Measurements from ENCODE around the gene PTH1R.
"Not testable (repeated sequence)": the region's sequence is repeated elsewhere in the genome, so short reads cannot be mapped to it uniquely, and the experiment has no call there.

Gene PTH1R

GRCh38 chr3:46901591-46902187 is 24.2 kb downstream of the PTH1R start:
- no peak for DNase-seq

- no peak for DNase-seq
Observed at GRCh38 chr3:46902188-46902631, 24.7 kb downstream of the PTH1R start.

- DNase-seq: no peak
Observed at GRCh38 chr3:46903341-46904302, 26.1 kb downstream of the PTH1R start.

GRCh38 chr3:46904303-46905212 is 27.0 kb downstream of the PTH1R start:
- no peak for DNase-seq

GRCh38 chr3:46905213-46905560 is 27.7 kb downstream of the PTH1R start:
- no peak for DNase-seq

GRCh38 chr3:46905661-46906451 is 28.3 kb downstream of the PTH1R start:
- DNase-seq: peak; percentile 36

GRCh38 chr3:46906471-46907058 is 29.0 kb downstream of the PTH1R start:
- DNase-seq: peak; percentile 44

- DNase-seq: peak; percentile 30
Observed at GRCh38 chr3:46907271-46907670, 29.8 kb downstream of the PTH1R start.

- DNase-seq: no peak
Observed at GRCh38 chr3:46907960-46908293, 30.4 kb downstream of the PTH1R start.

GRCh38 chr3:46908294-46908985 is 30.9 kb downstream of the PTH1R start:
- peak; percentile 79 for DNase-seq

- DNase-seq: no peak
Observed at GRCh38 chr3:46908986-46909534, 31.5 kb downstream of the PTH1R start.

- DNase-seq: peak; percentile 93
Observed at GRCh38 chr3:46909535-46910161, 32.1 kb downstream of the PTH1R start.

- DNase-seq: peak; percentile 20
Observed at GRCh38 chr3:46910166-46910760, 32.7 kb downstream of the PTH1R start.

- not testable (repeated sequence) for DNase-seq
Observed at GRCh38 chr3:46910914-46911313, 33.4 kb downstream of the PTH1R start.

GRCh38 chr3:46912986-46913385 is 35.5 kb downstream of the PTH1R start:
- no peak for DNase-seq

- DNase-seq: peak; percentile 50
Observed at GRCh38 chr3:46913644-46914043, 36.1 kb downstream of the PTH1R start.

- no peak for DNase-seq
Observed at GRCh38 chr3:46914849-46915248, 37.3 kb downstream of the PTH1R start.

GRCh38 chr3:46915297-46915822 is 37.8 kb downstream of the PTH1R start:
- DNase-seq: no peak

- no peak for DNase-seq
Observed at GRCh38 chr3:46916278-46916677, 38.8 kb downstream of the PTH1R start.

GRCh38 chr3:46916799-46917198 is 39.3 kb downstream of the PTH1R start:
- no peak for DNase-seq
